Epithelial cell of proximal tubule (primary cell): ENCODE measurements around the gene TMEM184B. TPM values are rescaled to one million over a fixed set of nuclear protein-coding genes. Genes with fewer than 3 reads are reported as not detected.

ENCODE experiments used
- DNase-seq: peaks from one replicate; pipeline ENCODE4 v3.0.0-alpha.2; 2011; ENCODE audit warnings: low read depth
- H3K4me3 ChIP-seq: 2 replicates; pipeline ENCODE4 v1.5.1; 2011; ENCODE audit warnings: low read depth, mild to moderate bottlenecking, low read length
- total RNA-seq: library from RNA; depleted of rRNA; stranded (reverse); fragments of >200 nt; gene quantifications from 2 replicates; pipeline ENCODE4 v1.2.3, GENCODE V29; 2015
- TF ChIP-seq, protein P1 (sequence below): conservative IDR thresholded peaks from 2 replicates; pipeline ENCODE4 v1.5.1; 2012; ENCODE audit warnings: low read depth, mild to moderate bottlenecking, low read length

Gene TMEM184B
- total RNA-seq, 1 donor from 2014 or later, result 90.2 TPM

GRCh38 chr22:38311323-38311620 is 38.5 kb upstream of the TMEM184B start:
- no peak overlapping the region for H3K4me3 ChIP-seq
- TF ChIP-seq, protein P1, sequence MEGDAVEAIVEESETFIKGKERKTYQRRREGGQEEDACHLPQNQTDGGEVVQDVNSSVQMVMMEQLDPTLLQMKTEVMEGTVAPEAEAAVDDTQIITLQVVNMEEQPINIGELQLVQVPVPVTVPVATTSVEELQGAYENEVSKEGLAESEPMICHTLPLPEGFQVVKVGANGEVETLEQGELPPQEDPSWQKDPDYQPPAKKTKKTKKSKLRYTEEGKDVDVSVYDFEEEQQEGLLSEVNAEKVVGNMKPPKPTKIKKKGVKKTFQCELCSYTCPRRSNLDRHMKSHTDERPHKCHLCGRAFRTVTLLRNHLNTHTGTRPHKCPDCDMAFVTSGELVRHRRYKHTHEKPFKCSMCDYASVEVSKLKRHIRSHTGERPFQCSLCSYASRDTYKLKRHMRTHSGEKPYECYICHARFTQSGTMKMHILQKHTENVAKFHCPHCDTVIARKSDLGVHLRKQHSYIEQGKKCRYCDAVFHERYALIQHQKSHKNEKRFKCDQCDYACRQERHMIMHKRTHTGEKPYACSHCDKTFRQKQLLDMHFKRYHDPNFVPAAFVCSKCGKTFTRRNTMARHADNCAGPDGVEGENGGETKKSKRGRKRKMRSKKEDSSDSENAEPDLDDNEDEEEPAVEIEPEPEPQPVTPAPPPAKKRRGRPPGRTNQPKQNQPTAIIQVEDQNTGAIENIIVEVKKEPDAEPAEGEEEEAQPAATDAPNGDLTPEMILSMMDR, result no peak
- DNase-seq, result no peak

GRCh38 chr22:38310518-38311322 is 37.9 kb upstream of the TMEM184B start:
- no peak for DNase-seq
- TF ChIP-seq, protein P1, result no peak
- no peak overlapping the region for H3K4me3 ChIP-seq

DNA sequence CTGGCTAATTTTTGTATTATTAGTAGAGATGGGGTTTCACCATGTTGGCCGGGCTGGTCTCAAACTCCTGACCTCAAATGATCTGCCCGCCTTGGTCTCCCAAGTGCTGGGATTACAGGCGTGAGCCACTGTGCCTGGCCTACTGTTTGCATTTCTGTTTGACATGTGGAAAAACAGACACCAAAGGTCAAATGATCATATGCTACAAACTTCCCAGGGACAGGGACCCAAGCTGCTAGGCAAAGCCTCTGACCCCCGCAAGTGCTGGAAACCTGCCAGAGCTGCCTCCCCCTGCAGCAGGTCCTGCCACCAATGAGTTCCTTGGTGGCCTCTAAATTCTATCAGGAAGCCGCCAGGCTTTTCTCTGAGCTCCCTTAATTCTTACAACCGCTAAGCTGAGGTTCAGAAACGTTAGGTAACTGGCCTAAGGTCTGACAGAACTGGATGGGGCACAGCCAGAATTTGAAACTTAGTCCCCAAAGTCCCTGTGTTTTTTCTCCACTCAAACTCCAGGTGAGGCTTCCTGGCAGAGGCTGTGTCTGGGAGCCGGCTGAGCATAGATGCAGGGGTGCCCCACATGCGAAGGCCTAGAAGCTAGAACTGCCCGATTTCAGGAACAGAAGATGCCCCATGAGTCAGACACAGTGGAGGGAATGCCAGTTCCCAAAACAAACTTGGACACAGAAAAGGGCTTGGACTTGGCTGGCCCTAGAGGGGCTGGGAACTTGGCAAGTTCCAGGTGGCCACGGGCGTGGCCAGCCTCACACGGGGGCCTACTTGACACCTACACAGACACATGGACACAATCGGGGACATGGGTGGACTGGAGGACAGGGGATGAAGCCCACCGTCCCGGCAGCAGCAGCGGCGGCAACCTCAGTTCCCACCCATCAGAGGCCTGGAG is 37.1 kb upstream of the TMEM184B start:
- TF ChIP-seq, protein P1, result no peak
- no peak overlapping the region for H3K4me3 ChIP-seq
- no peak for DNase-seq

DNA sequence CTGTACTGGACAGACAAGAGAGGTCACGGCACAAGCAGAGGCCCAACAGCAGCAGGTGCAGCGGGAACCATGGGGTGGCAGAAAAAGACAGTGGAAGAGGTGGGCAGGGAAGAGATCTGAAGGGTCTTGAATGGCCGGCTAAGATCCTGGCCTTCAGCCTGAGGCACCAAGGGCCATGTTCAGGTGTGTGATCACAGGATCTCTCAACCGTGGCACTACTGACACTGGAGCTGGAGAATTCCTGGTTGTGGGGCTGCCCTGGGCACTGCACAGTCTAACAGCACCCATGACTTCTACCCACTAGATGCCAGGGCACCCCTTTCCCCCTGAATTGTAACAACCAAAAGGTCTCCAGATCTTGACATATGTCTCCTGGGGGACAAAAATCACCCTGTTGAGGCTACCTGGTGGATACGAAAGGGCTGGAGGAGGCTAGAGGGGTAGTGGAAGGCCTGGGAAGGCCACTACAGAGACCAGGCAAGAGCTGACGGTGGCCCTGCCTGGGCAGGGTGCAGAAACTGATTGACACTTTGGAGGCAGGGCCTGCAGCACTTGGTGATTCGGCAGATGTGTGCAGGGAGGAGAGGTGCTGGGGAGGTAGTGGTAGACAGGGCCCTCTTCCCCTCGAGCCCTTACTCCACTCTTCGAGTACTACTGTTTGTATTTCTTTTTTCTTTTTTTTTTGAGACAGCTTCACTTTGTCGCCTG is 36.1 kb upstream of the TMEM184B start:
- TF ChIP-seq, protein P1, result no peak
- no peak overlapping the region for H3K4me3 ChIP-seq
- DNase-seq, result no peak

DNA sequence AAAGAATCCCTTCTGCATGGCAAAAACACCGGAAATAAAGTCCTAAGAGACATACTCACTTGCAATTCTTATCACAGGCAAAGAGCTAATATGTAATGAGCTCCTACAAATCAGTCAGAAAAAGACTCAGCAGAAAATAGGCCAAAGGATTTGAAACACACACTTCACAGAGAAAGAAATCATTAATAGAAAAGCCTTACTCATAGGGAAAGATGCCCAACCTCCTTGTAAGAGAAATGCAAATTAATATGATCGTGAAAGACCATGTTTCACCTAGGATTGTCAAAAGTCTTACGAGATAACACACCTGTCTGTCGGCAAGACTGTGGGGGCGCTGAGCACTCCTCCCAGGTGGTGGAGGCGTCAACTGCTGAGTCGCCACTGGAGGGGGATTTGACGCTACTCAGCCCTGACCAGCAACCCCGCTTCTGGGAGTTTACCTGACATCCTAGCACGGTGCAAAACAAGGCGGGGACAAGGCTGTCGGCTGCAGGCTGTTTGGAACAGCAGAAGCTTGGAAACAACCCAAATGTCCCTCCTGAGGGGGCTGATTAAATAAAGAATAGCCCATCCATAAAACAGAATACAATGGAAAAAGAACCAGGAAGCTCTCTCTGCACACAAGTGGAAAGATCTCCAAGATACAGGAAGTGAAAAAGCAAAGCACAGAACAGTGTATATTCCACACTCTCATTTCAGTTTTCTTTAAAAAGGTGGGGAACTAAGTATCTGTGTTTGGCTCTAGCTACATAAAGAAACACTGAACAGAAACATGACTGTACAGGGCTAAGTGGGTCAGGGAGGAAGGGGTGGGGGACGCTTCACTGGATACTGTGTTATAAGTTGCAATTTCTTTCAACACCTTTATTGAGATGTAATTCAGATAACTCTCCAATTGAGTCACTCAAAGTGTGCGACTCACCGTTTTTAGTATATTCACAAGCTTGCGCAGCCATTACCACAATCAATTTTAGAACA is 33.0 kb upstream of the TMEM184B start:
- peak; percentile 72 for DNase-seq
- TF ChIP-seq, protein P1, result no peak
- peak overlapping the region; percentile 34 for H3K4me3 ChIP-seq

- TF ChIP-seq, protein P1, result no peak
- no peak overlapping the region for H3K4me3 ChIP-seq
- DNase-seq, result no peak
These were observed 31.7 kb upstream of the TMEM184B start for GRCh38 chr22:38304526-38304925.
